Ramos (cell line): ENCODE data around the gene KCNK1.
"Not testable (repeated sequence)": the region's sequence is repeated elsewhere in the genome, so short reads cannot be mapped to it uniquely, and the experiment has no call there.

ENCODE experiments used
- in situ Hi-C: fragments of 300-500 bp; cut with MboI; formaldehyde crosslinking; loops from one replicate; pipeline ENCODE4 v1.14.3; 2022; ENCODE audit warnings: low sequenced_read_pairs; ENCODE audit not compliant: unreplicated experiment

The KCNK1 gene

DNA sequence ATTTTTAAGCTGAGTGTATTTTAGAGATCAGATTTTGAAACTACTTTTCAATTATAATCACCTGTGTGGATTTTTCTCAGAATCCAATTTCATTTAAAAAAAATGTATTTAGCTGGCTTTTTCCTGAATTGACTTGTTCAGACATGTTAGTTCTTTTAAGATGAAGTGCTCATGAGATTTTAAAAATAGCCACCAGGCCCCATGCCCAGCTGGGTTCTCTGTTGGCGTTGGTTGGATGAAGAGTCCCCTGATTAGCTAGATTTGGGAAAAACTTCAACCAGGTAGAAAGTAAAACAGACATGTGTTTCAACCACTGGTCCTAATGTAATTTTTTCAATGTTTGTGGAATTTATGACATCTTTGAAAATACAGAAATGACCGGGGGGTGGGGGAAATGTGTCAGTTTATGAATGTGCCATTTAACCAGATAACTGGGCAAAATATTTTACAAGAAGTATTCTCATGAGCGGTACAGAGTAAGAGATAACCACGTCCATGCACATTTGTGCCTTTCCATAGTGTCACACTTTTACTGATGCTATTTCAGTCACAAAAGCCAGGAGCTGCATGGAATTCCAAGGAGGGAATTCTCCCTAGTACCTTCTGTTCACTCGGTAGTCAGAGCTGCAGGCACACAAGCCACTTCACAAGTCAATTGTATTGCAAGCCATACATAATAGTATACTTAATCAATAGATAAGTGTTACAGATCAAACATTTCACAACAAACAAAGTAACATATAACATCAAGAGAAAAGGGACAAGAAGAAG, 51.1 kb downstream of the KCNK1 start:
- in situ Hi-C loops, result no loop called here

DNA sequence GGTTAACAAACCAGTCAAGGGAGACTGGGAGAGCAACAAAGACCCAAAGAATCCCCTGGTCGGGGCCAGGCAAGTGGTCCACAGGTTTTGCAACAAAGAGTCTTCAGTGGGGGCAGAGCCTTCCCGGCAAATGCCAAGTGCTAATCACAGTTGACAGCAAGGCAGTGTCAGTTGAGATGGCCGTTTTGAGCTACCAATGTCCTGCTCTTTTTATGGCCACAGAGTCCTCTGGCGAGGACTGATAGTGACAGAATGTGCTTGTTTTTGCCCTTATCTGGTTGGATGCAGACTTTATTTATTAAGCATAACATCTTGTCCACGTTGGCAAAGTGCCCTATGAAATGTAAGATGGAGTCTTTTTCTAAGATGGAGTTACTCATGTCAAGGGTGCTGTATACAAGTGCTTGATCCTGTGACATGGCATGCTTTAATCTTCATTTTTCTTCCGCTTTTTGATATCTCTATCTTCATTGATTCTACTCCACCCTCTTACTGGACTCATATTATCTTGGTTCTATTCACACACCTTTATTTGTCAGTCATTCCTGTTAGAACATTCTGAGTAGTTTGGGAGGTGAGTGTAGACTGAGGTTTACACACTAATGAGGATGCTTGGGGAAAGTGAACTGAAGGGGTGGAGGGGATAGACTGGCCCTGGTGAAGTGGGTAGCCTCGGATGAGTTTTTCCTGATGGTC, 51.8 kb downstream of the KCNK1 start:
- in situ Hi-C loops, result no loop called here

DNA sequence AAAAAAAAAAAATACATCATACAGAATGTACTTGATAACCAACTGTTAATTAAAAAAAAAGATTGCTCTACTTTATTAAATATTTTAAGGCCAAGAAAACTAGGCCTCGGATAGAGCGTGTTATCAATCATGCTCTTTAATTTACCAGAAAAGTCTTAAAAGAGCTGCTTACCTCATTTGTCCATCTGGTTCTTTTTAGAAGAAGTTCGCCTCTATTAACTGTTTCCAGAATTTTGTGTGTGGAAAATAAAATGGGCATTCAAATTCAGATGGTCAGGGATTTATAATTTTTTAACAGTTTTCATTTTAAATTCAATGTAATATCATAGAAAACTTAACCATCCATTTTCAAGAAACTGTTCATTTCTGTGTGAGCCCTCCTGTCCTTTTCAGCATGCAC, 53.8 kb downstream of the KCNK1 start:
- in situ Hi-C loops, result no loop called here

DNA sequence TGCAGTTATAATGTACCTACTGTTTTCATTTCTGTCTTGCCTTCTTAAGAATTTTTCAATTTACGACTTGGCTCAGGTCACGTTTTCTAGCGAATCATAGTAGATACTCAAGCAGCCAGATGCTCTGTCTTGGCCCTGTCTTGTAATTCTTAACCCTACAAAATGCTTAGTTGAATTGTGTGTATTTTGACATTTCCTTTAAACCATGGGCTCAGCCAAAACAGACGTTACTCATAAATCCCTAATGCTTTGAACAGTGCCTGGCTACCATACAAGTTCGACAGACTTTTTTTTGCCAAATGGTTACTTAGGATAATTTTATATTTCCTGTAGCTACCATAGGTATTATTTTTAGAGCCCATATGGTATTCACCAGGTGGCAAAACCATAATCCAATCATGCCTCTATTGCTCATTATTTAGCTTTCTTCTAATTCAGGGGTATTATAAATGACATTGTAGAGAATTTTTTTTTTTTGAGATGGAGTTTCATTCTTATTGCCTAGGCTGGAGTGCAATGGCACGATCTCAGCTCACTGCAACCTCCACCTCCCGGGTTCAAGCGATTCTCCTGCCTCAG, 54.3 kb downstream of the KCNK1 start:
- in situ Hi-C loops, result no loop called here

DNA sequence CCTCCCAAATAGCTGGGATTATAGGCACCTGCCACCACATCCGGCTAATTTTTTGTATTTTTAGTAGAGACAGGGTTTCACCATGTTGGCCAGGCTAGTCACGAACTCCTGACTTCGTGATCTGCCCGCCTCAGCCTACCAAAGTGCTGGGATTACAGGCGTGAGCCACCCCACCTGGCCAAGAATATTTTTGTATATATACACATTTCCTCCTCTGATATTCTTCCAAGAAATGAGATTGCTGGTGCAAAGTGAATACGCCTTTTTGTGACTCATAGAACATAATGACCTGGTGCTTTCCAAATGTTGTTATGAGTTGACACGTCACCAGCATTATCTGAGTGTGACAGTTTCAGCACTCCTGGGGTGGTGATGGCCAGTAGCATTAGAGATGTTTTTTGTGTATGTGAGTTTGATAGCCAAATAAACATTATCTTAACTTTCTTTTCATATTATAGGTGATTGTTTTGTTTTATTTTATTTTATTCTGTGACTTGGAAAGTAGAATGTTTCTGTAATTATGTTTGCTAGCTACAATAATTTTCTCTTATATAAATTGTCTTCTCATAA, 54.9 kb downstream of the KCNK1 start:
- in situ Hi-C loops, result no loop called here

DNA sequence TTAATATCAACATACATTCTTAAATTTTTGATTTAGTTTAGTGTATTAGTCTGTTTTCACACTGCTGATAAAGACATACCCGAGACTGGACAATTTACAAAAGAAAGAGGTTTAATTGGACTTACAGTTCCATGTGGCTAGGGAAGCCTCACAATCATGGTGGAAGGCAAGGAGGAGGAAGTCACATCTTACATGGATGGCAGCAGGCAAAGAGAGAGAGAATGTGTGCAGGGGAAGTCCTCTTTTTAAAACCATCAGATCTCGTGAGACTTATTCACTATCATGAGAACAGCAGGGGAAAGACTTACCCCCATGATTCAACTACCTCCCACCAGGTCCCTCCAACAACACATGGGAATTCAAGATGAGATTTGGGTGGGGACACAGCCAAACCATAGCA, 56.5 kb downstream of the KCNK1 start:
- in situ Hi-C loops, result not testable (repeated sequence)

DNA sequence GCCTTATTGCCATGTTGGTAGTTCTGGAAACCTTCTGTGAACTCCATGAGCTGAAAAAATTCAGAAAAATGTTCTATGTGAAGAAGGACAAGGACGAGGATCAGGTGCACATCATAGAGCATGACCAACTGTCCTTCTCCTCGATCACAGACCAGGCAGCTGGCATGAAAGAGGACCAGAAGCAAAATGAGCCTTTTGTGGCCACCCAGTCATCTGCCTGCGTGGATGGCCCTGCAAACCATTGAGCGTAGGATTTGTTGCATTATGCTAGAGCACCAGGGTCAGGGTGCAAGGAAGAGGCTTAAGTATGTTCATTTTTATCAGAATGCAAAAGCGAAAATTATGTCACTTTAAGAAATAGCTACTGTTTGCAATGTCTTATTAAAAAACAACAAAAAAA, 57.4 kb downstream of the KCNK1 start:
- in situ Hi-C loops, result no loop called here

DNA sequence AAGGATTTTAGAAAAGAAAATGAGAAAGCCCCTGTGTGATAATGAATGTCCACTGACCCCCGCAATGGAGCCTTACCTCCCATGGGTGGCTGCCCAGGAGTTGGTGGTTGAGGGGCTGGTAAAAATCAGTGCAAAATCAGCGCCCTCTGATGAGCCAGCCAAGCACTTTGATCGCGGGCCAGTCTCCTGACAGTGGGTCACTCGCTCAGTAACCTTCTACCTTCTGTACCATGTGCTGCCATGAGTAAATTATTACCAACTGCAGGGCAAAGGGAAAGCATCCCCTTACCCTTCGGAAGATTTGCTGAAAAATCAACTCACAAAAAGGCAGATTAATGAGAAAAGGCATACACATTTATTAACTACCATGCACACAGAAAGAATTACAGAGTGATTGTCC, 58.8 kb downstream of the KCNK1 start:
- in situ Hi-C loops, result no loop called here

GRCh38 chr1:233673261-233673946, 59.5 kb downstream of the KCNK1 start:
- in situ Hi-C loops, result no loop called here

GRCh38 chr1:233673947-233674431, 60.1 kb downstream of the KCNK1 start:
- in situ Hi-C loops, result no loop called here

GRCh38 chr1:233675446-233675845, 61.5 kb downstream of the KCNK1 start:
- in situ Hi-C loops, result no loop called here

DNA sequence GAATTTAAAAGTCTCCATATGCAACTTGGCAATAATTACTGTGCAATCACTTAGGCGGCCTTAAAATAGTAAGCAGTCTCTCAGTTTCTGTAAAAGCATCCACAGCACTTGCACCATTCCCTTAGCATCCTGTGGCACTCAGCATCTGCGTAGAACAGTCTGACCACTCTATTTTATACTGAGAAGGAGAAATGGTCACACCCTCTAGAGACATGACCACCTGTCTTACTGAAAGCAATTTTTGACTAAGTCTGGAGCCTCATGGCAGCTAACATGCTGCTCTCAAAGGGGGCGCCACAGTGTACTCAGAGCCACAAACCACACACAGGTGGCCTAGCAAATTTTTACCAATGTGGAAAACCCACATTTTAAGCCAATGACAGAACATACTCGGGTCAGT, 62.0 kb downstream of the KCNK1 start:
- in situ Hi-C loops, result no loop called here

DNA sequence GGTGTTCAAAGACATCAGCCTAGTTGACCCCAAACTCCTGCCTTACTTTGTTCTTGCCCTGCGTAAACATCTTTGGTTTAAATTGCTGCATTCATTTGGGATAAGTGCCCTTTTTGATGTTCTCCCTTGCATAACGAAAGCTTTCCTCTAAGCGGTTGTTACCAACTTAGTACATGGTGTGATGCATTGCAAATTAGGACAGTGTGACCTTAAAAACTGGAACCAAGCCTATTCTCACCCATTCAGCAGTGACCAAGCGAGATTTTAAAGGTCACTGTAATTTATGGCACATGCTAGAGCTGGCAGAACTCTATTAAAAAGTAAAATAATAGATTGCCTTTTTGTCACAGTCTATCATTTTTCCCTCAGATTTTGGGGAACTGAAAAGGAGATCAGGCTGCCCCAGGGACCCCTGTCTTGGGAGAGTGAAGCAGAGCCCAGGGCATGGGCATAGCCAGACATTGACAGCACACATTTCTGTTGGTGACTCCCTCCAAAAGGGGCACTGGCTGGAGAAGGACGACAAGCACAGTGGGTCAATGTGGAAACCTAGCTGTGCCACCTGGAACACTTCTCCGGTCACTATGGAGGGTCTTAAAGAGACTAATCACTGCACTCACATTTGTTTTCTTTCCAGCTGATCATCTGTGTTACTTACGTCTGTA, 63.9 kb downstream of the KCNK1 start:
- in situ Hi-C loops, result no loop called here

DNA sequence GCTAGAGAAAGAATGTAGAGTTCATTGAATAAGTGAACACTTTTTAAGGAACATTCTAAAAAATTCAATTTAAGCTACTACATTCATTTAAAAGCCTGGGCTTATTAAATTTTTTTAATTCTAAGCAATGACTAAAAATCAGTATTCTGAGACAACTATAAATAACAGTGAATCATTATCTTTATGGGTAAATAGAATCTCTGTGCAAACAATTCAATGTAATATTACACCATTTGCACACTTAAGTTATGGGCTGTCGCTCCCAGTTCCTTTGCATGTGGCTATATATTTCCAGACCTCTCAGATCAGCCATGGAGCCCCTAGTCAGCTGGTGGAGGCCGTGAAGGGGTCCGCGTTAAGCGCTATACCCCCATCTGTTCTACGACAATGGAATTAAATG, 65.1 kb downstream of the KCNK1 start:
- in situ Hi-C loops, result no loop called here

DNA sequence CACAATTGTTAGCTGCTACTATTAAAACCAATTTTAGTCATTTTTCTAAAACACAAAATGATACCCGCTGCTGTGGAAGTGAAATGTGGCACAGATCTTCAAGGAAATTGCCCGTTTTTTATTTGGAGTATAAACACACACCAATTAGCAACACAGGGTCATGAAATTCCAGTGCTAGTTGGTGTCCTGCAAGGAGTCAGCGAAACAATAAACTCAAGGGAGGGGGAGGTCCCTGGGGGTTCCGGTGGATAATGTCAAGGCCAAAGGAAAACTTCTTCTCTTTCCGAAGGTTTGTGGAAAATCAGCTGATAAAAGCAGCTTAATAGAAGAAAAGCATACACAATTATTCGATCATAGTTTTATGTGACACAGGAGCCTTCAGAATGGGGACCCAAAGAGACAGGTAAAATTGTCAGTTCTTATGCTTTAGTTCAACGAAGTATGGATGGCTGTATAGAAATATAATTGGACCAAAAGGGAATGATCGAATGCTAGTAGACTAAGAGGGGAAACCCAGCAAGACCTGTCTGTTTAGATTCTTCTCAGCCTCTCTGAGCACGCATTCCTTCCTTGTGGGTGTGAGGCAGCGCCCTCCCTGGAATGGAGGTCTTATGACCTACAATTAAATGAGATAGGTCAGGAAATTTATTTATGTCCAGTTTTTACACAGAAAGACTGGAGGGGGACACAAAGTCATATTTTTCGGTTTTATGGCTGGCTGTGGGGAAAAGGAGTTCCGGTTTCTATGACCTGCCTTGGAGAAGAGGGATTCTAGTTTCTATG, 65.9 kb downstream of the KCNK1 start:
- in situ Hi-C loops, result no loop called here

DNA sequence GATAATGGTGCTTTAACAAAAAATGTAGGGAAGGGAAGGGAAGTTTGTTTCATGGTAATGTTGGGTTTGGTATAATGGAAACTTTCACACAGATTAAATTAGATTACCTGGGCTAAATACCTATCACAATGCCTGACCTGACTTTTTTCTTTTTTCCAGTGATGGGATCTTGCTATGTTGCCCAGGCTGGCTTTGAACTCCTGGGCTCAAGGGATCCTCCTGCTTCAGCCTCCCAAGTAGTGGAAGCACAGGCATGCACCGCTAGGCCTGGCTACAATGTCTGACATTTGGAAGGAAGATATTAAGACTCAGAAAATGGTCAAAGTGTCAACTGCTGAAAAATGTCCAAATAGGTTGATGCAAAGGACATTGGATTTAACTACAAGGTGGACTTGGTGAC, 67.4 kb downstream of the KCNK1 start:
- in situ Hi-C loops, result no loop called here

DNA sequence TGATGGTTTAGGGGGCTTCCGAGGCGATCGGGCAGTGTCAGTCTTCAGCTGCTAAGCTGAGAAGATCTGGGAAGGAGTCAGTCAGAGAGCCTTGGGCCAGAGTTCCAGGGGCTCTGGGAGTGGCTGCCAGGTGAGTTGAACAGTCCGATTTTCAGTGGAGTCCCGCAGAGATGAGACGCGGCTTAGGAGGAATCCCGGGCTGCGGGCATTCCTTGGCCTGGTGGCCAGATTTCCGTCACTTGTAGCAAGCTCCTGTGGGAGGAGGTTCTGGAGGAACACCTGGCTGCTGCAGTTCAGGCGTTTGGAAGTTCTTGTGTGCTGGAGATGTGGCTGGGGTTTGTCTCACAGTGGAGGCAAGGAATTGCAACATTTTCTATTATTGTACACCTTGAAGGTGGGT, 72.7 kb downstream of the KCNK1 start:
- in situ Hi-C loops, result not testable (repeated sequence)

- in situ Hi-C loops, result no loop called here
These were observed 75.3 kb downstream of the KCNK1 start for GRCh38 chr1:233689017-233689747.
